Suprapubic skin (tissue), 4 donors: ENCODE results near the gene PLEKHG4B. TPM values are rescaled to one million over a fixed set of nuclear protein-coding genes. Genes with fewer than 3 reads are reported as not detected.

Experiments
- DNase-seq, 2 donors: peaks; one replicate each; pipeline ENCODE4 v3.0.0-alpha.2; 2019; ENCODE audit warnings: low spot score in 2 of 2
- H3K27ac ChIP-seq: fragments of 200-600 bp; sonication (generic); one replicate; pipeline ENCODE4 v1.5.1; 2019
- H3K27me3 ChIP-seq: fragments of 200-600 bp; sonication (generic); one replicate; pipeline ENCODE4 v1.5.1; 2019
- H3K36me3 ChIP-seq: fragments of 200-600 bp; sonication (generic); one replicate; pipeline ENCODE4 v1.5.1; 2019
- H3K4me1 ChIP-seq: fragments of 200-600 bp; sonication (generic); one replicate; pipeline ENCODE4 v1.5.1; 2019
- H3K4me3 ChIP-seq: fragments of 200-600 bp; sonication (generic); one replicate; pipeline ENCODE4 v1.5.1; 2019; ENCODE audit warnings: mild to moderate bottlenecking
- H3K9me3 ChIP-seq: fragments of 200-600 bp; sonication (generic); one replicate; pipeline ENCODE4 v1.5.1; 2019
- CTCF ChIP-seq, 2 donors: fragments of 200-600 bp in 1 of 2; fragments of 450-650 bp in 1 of 2; sonication (generic) in 1 of 2; IDR thresholded peaks; one replicate each; pipeline ENCODE4 v1.5.1; 2016 to 2019; ENCODE audit warnings: antibody characterized with exemption in 2 of 2, mild to moderate bottlenecking in 1 of 2, moderate library complexity in 1 of 2
- EP300 ChIP-seq: sonication (generic); formaldehyde crosslinking; IDR thresholded peaks from one replicate; pipeline ENCODE4 v1.6.1; 2017; ENCODE audit warnings: antibody characterized with exemption
- POLR2A ChIP-seq, 2 donors: fragments of 450-650 bp; IDR thresholded peaks; one replicate each; pipeline ENCODE4 v1.6.1; 2017; ENCODE audit warnings: antibody characterized with exemption in 2 of 2, mild to moderate bottlenecking in 2 of 2, moderate library complexity in 2 of 2
- POLR2AphosphoS5 ChIP-seq, 3 donors: sonication (generic); formaldehyde crosslinking; IDR thresholded peaks; one replicate each; pipeline ENCODE4 v1.6.1; 2017; ENCODE audit warnings: antibody characterized with exemption in 3 of 3
- WGBS: methylation state at CpG from one replicate; pipeline ENCODE4 v1.1.5; 2018; 5-methylcytosine and 5-hydroxymethylcytosine counted together
- total RNA-seq, 4 donors: library from RNA; depleted of rRNA; stranded (reverse); fragments of >200 nt; gene quantifications; one replicate each; pipeline ENCODE4 v1.1.0, GENCODE V29; 2016

PLEKHG4B gene
- total RNA-seq, 4 donors from 2014 or later: 0.45 to 2.4 (median 1.2) TPM

GRCh38 chr5:142246-142810 is 50.4 kb downstream of the PLEKHG4B start:
- no peak for DNase-seq
- no peak overlapping the region for H3K27ac ChIP-seq
- H3K4me3 ChIP-seq: no peak overlapping the region
- peaks cover 7% of the 10 kb centered on the region for H3K9me3 ChIP-seq
- TF ChIP-seq POLR2AphosphoS5 (IDR thresholded peaks at IDR 0.05) (no peak), EP300 (no peak)
- H3K4me1 ChIP-seq: no peaks in the 10 kb centered on the region
- no peaks in the 10 kb centered on the region for H3K36me3 ChIP-seq
- no peaks in the 10 kb centered on the region for H3K27me3 ChIP-seq
- WGBS: 93% methylated on average over 18 of the region's 18 CpGs

- Histone ChIP-seq H3K4me1 (no peaks in the 10 kb centered on the region), H3K27ac (no peak overlapping the region), H3K36me3 (no peaks in the 10 kb centered on the region), H3K4me3 (no peak overlapping the region), H3K9me3 (peaks cover 7% of the 10 kb centered on the region), H3K27me3 (no peaks in the 10 kb centered on the region)
- no peak for DNase-seq
- 91% methylated on average over 11 of the region's 17 CpGs for WGBS
- no peak for TF ChIP-seq EP300
- no peak for TF ChIP-seq POLR2AphosphoS5 (IDR thresholded peaks at IDR 0.05)
- TF ChIP-seq POLR2A (IDR thresholded peaks at IDR 0.05): no peak
- TF ChIP-seq CTCF (IDR thresholded peaks at IDR 0.05): no peak
Observed at GRCh38 chr5:143041-143440, 51.1 kb downstream of the PLEKHG4B start.

GRCh38 chr5:144941-145340 is 53.0 kb downstream of the PLEKHG4B start:
- 100% methylated on average over 2 of the region's 8 CpGs for WGBS

GRCh38 chr5:145585-146323 is 53.8 kb downstream of the PLEKHG4B start:
- DNase-seq: no peak
- no peak overlapping the region for H3K4me3 ChIP-seq
- no peaks in the 10 kb centered on the region for H3K36me3 ChIP-seq
- no peaks in the 10 kb centered on the region for H3K27me3 ChIP-seq
- no peak for TF ChIP-seq CTCF (IDR thresholded peaks at IDR 0.05)
- no peak for TF ChIP-seq EP300
- TF ChIP-seq POLR2AphosphoS5 (IDR thresholded peaks at IDR 0.05): no peak
- no peak for TF ChIP-seq POLR2A (IDR thresholded peaks at IDR 0.05)
- peaks cover 7% of the 10 kb centered on the region for H3K9me3 ChIP-seq
- 92% methylated on average over 7 of the region's 7 CpGs for WGBS
- H3K27ac ChIP-seq: no peak overlapping the region
- no peaks in the 10 kb centered on the region for H3K4me1 ChIP-seq

More at GRCh38 chr5:144941-145340, 53.0 kb downstream of the PLEKHG4B start:
- no peak for TF ChIP-seq CTCF (IDR thresholded peaks at IDR 0.05)
- no peak for TF ChIP-seq POLR2A (IDR thresholded peaks at IDR 0.05)
- TF ChIP-seq POLR2AphosphoS5 (IDR thresholded peaks at IDR 0.05): no peak
- TF ChIP-seq EP300: no peak
- no peaks in the 10 kb centered on the region for H3K27me3 ChIP-seq
- DNase-seq: no peak
- H3K27ac ChIP-seq: no peak overlapping the region
- no peaks in the 10 kb centered on the region for H3K4me1 ChIP-seq
- no peaks in the 10 kb centered on the region for H3K36me3 ChIP-seq
- H3K4me3 ChIP-seq: no peak overlapping the region
- H3K9me3 ChIP-seq: peaks cover 7% of the 10 kb centered on the region

GRCh38 chr5:147751-148150 is 55.8 kb downstream of the PLEKHG4B start:
- 97% methylated on average over 1 of the region's 1 CpG for WGBS
- Histone ChIP-seq H3K27me3 (no peaks in the 10 kb centered on the region), H3K9me3 (peaks cover 7% of the 10 kb centered on the region), H3K4me3 (no peak overlapping the region), H3K36me3 (no peaks in the 10 kb centered on the region), H3K27ac (no peak overlapping the region), H3K4me1 (no peaks in the 10 kb centered on the region)
- DNase-seq: no peak
- TF ChIP-seq CTCF (IDR thresholded peaks at IDR 0.05): no peak
- no peak for TF ChIP-seq EP300
- no peak for TF ChIP-seq POLR2A (IDR thresholded peaks at IDR 0.05)
- TF ChIP-seq POLR2AphosphoS5 (IDR thresholded peaks at IDR 0.05): no peak
